ENCODE measurements around the gene RAD51C. TPM values are rescaled to one million over a fixed set of nuclear protein-coding genes. Genes with fewer than 3 reads are reported as not detected.

The RAD51C gene
- total and polyA plus RNA-seq, 10 of the 15 experiments (the other 5 are each of a cell fraction or from before 2014, with no cell fraction given) = 59.6 to 267 (median 106) TPM

DNA sequence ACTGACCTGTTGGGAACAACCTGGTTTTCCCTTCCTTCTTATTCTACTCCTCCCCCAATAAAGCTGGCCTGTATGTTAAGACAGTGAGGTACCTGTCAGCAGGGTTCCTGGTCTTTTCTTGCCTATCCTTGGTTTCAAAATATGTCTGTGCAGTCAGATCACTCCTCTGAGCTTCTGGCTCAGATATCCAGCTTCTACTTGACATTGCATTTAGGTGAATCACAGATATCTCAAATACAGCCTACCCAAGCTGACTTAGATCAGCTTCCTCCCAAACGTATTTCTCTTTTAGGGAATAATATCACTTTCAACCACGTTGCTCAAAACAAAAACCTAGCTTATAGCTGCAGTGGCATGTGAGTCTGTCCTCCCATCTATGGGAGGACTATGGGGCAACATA lies 49.3 kb upstream of the RAD51C start:
- in situ Hi-C loops (cut with MboI) (no loop called here), intact Hi-C loops (cut with micrococcal nuclease; ENCODE audit: unreplicated experiment) (no loop called here)
- Histone ChIP-seq H3K79me2 (ENCODE audit: control insufficient read depth, insufficient read depth, low read length) (no peaks in the 10 kb centered on the region), H3K27ac (ENCODE audit: control insufficient read depth, insufficient read depth) (no peak overlapping the region), H2AFZ (ENCODE audit: control insufficient read depth, low read depth, low read length) (no peak overlapping the region), H3K4me1 (ENCODE audit: control insufficient read depth, insufficient read depth, low read length) (no peaks in the 10 kb centered on the region), H4K20me1 (ENCODE audit: control insufficient read depth, insufficient read depth) (no peaks in the 10 kb centered on the region), H3K9me3 (replicated peaks; ENCODE audit: control insufficient read depth, insufficient read depth, low read length) (no peaks in the 10 kb centered on the region), H3K4me3 (no peak overlapping the region), H3K9ac (ENCODE audit: control insufficient read depth, insufficient read depth, low read length) (no peak overlapping the region), H3K36me3 (ENCODE audit: control insufficient read depth in 2 of 2, insufficient read depth in 2 of 2, low read length in 1 of 2) (no peaks in the 10 kb centered on the region), H3K27me3 (replicated peaks in 1 of 2; ENCODE audit: control insufficient read depth in 2 of 2, insufficient read depth in 2 of 2, low read length in 1 of 2) (no peaks in the 10 kb centered on the region), H3K4me2 (ENCODE audit: control insufficient read depth, insufficient read depth) (no peak overlapping the region)
- DNase-seq (ENCODE audit: low read depth, low spot score) = no peak
- TF ChIP-seq MYB (IDR thresholded peaks at IDR 0.05; ENCODE audit: borderline replicate concordance, low read depth, low read length) (no peak), MXI1 (IDR thresholded peaks at IDR 0.05; ENCODE audit: low read depth, low read length) (no peak), SREBF2 (IDR thresholded peaks at IDR 0.05; ENCODE audit: low read length) (no peak), PAX5 (IDR thresholded peaks at IDR 0.05; ENCODE audit: borderline replicate concordance, low read depth, low read length) (no peak), STAT1 (conservative IDR thresholded peaks at IDR 0.05) (no peak), MTA2 (IDR thresholded peaks at IDR 0.05; ENCODE audit: low read depth) (no peak), SREBF1 (IDR thresholded peaks at IDR 0.05; ENCODE audit: low read length) (no peak), SIN3A (IDR thresholded peaks at IDR 0.05; ENCODE audit: low read depth, low read length) (no peak), ZNF622 (IDR thresholded peaks at IDR 0.05) (no peak), NFYA (IDR thresholded peaks at IDR 0.05; ENCODE audit: borderline replicate concordance, low read depth, low read length) (no peak), NR2C1 (IDR thresholded peaks at IDR 0.05) (no peak), ZNF24 (IDR thresholded peaks at IDR 0.05) (no peak), CREB1 (IDR thresholded peaks at IDR 0.05; ENCODE audit: low read depth) (no peak), ZNF384 (IDR thresholded peaks at IDR 0.05; ENCODE audit: borderline replicate concordance, low read depth, low read length) (no peak)
- TF ChIP-seq, protein P1, sequence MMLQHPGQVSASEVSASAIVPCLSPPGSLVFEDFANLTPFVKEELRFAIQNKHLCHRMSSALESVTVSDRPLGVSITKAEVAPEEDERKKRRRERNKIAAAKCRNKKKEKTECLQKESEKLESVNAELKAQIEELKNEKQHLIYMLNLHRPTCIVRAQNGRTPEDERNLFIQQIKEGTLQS (IDR thresholded peaks at IDR 0.05; ENCODE audit: borderline replicate concordance, extremely low read depth, low read depth, low read length) = no peak
- TF ChIP-seq, protein P2, sequence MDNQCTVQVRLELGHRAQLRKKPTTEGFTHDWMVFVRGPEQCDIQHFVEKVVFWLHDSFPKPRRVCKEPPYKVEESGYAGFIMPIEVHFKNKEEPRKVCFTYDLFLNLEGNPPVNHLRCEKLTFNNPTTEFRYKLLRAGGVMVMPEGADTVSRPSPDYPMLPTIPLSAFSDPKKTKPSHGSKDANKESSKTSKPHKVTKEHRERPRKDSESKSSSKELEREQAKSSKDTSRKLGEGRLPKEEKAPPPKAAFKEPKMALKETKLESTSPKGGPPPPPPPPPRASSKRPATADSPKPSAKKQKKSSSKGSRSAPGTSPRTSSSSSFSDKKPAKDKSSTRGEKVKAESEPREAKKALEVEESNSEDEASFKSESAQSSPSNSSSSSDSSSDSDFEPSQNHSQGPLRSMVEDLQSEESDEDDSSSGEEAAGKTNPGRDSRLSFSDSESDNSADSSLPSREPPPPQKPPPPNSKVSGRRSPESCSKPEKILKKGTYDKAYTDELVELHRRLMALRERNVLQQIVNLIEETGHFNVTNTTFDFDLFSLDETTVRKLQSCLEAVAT (IDR thresholded peaks at IDR 0.05) = no peak
- TF ChIP-seq, protein P3, sequence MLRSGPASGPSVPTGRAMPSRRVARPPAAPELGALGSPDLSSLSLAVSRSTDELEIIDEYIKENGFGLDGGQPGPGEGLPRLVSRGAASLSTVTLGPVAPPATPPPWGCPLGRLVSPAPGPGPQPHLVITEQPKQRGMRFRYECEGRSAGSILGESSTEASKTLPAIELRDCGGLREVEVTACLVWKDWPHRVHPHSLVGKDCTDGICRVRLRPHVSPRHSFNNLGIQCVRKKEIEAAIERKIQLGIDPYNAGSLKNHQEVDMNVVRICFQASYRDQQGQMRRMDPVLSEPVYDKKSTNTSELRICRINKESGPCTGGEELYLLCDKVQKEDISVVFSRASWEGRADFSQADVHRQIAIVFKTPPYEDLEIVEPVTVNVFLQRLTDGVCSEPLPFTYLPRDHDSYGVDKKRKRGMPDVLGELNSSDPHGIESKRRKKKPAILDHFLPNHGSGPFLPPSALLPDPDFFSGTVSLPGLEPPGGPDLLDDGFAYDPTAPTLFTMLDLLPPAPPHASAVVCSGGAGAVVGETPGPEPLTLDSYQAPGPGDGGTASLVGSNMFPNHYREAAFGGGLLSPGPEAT (IDR thresholded peaks at IDR 0.05; ENCODE audit: low read depth) = no peak
- TF ChIP-seq, protein P4, sequence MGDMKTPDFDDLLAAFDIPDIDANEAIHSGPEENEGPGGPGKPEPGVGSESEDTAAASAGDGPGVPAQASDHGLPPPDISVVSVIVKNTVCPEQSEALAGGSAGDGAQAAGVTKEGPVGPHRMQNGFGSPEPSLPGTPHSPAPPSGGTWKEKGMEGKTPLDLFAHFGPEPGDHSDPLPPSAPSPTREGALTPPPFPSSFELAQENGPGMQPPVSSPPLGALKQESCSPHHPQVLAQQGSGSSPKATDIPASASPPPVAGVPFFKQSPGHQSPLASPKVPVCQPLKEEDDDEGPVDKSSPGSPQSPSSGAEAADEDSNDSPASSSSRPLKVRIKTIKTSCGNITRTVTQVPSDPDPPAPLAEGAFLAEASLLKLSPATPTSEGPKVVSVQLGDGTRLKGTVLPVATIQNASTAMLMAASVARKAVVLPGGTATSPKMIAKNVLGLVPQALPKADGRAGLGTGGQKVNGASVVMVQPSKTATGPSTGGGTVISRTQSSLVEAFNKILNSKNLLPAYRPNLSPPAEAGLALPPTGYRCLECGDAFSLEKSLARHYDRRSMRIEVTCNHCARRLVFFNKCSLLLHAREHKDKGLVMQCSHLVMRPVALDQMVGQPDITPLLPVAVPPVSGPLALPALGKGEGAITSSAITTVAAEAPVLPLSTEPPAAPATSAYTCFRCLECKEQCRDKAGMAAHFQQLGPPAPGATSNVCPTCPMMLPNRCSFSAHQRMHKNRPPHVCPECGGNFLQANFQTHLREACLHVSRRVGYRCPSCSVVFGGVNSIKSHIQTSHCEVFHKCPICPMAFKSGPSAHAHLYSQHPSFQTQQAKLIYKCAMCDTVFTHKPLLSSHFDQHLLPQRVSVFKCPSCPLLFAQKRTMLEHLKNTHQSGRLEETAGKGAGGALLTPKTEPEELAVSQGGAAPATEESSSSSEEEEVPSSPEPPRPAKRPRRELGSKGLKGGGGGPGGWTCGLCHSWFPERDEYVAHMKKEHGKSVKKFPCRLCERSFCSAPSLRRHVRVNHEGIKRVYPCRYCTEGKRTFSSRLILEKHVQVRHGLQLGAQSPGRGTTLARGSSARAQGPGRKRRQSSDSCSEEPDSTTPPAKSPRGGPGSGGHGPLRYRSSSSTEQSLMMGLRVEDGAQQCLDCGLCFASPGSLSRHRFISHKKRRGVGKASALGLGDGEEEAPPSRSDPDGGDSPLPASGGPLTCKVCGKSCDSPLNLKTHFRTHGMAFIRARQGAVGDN (IDR thresholded peaks at IDR 0.05) = no peak
- FAIRE-seq = no peak
- SMC1A ChIA-PET (ENCODE audit: uncharacterized antibody, unreplicated experiment) = interaction anchor here (1.0 to 1.4 kb wide), 2 partner anchors 12 to 39 kb away, joined by 3 to 5 read pairs; no protein-coding TSS in a partner anchor
- no TSS peak for BruUV-seq (replicated peaks)
- CTCF ChIA-PET = interaction anchor here (0.9 to 1.6 kb wide), 2 partner anchors 66 to 362 kb away, joined by 3 read pairs; no protein-coding TSS in a partner anchor
- POLR2A ChIA-PET = interaction anchor here (0.6 to 1.1 kb wide), 2 partner anchors 11 to 89 kb away, joined by 3 read pairs; no protein-coding TSS in a partner anchor
- no peak for ATAC-seq
- RAD21 ChIA-PET (ENCODE audit: unreplicated experiment) = no interaction called here
- 0% methylated on average over 2 of the region's 2 CpGs for WGBS (ENCODE audit: insufficient coverage, insufficient replicate concordance, low lambda C conversion rate, missing lambda C conversion rate)

All from GM12878 (cell line).